C1 segment of cervical spinal cord (tissue), 14 donors: Measurements from ENCODE around the gene TANGO2.

Experiments
- DNase-seq, 14 donors: peaks; one replicate each; lab custom pipeline; 2025; lab: John Stamatoyannopoulos, UW

TANGO2 gene

DNA sequence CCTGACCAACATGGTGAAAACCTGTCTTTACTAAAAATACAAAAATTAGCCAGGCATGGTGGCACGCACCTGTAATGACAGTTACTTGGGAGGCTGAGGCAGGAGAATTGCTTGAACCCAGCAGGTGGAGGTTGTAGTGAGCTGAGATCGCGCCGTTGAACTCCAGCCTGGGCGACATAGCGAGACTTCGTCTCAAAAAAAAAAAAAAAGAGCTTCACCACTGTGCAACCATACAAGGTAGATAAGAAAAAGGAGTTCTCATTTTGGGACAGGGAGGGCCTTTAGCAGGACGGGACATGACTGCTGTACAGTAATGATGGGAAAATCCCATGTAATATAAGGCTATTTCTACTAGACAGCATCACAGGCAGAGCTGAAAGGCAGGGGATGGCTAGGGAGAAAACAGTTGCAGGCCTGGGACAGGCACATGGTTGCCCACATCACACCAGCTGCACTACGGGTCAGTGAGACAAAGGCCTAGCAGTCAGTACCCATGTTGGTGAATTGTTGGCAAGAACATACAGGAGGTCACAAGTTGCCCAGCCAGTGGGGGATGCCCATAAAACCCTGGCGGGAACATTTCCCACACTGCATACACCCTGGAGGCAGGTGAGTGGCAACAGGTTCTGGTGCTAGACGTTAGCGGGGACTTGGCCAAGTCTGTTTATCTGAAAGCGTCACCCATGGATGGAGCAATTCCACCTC, 5.4 kb downstream of the TANGO2 start:
- peak in 6 of 14 donors; percentile 17 to 43 (median 26) for DNase-seq

DNA sequence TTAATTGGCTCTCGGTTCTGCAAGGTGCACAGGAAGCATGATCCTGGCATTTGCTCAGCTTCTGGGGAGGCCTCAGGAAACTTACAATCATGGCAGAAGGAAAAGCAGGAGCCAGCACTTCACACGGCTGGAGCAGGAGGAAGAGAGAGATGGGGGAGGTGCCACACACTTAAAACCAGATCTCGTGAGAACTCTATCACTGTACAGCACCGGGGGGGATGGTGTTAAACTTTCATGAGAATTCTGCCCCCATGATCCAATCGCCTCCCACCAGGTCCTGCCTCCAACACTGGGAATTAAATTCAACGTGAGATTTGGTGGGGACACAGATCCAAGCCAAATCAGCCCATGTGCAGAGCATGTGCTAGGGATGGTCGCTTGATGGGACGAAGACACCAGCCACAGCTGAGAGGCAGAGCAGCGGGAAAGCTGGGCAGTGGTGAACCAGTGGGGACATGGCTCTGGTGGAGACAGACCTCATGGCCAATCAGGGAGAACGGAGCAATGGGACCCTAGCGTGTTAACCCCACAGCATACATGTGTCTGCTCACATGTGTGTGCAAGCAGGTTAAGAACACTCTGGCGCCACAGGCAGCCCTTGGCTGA, 6.2 kb downstream of the TANGO2 start:
- no peak for DNase-seq

DNA sequence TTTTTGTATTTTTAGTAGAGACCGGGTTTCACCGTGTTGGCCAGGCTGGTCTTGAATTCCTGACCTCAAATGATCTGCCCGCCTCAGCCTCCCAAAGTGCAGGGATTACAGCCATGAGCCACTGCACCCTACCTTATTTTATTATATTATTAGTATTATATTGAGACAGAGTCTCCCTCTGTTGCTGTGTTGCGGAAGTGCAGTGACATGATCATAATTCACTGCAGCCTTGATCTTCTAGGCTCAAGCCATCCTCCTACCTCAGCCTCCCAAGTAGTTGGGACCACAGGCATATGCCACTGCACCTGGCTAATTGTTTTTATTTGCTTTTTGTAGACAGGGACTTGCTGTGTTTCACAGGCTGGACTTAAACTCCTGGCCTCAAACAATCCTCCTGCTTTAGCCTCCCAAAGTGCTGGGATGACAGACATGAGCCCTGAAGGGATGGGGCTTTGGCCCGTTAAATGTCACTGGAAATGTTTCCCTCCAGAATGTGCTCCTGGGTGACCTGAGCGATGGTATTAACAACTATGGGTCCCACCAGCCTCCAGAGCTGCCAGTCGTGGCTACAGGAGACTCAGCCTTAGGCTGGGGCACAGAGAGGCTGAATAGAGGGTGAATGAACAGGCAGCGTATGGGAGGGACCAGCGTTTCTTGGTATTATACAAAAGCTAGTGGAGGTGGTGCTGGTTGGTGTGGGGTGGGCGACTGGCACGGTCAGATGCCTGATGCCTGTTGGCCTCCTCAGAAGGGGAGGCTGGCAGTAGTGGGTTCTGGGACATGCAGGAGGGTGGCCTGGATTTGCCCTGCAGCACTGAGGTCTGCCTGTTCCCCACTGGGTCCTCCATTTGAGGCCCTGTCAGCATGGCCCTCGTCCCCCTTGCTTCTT, 7.3 kb downstream of the TANGO2 start:
- no peak for DNase-seq

DNA sequence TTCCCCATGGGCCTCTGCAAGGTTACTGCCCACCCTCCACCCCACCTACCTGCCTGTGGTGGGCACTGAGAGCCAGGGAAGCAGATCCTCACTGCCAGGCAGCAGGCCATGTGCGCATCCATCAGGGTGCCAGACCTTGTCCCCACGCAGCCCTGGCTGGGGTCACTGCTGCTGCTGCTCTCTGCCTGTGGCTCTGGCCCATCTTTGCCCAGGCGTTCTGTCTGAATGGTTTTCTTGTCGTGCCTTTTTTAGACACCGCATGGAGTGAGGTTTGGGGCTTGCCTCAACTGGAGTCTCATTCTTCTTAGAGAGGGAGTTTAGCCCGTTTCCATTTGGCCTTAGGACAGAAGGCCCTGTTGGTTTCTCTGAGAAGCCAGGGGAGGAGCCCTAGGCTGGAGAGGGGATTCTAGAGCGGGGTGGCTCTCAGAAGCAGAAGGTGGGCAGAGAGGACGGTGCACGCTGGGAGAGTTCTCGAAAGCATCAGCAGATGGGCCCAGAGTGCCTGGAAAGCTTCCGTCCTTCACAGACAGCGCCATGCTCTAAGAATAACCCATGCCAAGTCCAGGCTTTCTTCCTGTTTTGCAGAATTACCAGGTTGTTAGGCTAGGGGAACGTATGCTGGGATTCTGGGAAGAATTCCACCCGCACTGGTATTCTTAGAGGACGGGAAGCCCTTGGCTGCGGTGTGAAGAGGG, 8.1 kb downstream of the TANGO2 start:
- DNase-seq = peak in 6 of 14 donors; percentile 26 to 74 (median 49)

DNA sequence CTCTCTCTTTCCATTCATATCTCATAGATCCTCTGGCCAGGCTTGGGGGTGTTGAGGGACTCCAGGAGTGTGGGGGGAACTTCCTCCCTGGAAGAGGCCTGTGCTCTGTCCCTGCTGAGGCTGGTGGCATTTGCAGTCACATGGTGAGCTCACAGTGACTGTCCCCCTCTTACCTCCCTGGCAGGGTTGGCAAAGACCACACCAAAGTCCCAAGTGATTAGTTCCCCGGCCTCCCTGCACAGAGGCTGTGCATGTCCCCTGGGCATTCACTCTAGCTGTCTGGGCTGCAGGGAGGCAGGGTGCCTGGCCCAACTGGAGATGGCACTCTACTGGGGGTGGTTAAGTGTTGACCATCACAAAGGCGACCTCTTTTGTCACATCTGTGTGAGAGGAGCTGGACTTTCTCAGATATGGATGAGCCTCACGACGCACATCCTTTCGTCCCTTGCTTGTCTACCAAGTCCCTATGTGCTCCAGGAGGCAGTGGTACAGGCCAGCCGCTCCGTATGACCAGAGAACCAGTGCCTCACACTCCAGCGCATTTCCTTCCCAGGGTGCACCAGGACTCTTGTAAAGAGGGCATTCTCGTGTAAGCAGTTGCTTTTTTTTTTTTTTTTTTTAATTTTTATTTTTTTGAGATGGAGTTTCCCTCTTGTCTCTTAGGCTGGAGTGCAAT, 8.8 kb downstream of the TANGO2 start:
- DNase-seq = peak in 1 of 14 donors; percentile 74

DNA sequence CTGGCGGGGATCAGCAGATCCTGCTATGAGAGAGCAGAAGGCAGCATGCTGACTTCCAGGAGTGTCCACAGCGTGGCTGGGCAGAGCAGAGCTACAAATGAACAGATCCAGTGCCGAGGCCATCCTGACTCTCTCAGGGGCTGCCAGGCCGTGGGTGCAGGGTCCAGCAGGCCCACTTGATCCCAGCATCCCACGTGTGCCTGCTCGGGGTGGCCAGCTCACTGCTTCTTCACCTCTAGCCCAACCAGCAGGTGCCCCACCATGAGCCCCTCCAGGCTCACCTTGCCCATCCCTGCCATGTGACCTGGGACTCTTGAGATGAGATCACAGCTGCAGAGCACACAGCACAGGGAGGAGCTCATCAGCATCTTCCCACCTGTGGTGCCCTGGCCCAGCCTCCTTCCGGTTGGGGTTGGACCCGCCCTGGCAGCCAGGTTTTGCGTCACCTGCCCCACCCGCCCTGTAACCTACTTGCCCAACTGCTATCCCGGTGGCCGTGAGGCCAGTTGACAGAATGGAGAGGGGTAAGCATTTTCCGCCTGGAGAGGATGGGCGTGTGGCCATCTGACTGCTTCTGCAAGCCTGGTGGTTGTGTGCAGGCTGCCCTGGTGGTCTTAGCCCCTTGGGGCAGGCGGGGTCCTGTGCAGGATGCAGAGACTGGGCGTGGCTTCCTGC, 11.0 kb downstream of the TANGO2 start:
- DNase-seq = no peak

DNA sequence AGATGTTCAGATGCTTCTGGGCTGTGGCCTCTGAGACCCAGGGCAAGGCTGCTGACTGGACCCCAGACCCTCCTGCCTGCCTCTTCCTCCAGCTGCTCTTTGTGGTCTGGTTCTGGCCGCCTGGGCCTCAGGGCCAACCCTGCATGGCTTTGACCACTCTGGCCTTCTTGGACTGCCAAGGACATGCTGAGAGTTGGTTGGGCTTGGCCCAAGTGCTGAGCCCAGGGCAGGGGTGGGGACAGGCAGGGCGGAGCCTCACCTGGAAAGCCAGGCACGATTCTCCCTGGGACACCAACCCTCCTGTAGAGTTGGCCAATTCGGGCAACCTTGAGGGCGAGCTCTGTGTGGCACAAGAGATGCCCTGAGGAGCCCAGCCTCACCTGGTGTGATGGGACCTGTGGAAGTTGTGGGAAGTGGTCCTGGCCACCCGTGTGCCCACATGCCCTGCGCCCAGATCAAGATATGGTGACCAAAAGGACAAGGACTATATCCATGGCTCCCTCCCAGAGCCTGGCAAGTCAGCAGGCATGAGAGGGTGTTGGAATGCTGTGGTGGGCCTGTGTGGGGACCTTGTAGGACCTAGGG, 11.6 kb downstream of the TANGO2 start:
- DNase-seq = no peak

DNA sequence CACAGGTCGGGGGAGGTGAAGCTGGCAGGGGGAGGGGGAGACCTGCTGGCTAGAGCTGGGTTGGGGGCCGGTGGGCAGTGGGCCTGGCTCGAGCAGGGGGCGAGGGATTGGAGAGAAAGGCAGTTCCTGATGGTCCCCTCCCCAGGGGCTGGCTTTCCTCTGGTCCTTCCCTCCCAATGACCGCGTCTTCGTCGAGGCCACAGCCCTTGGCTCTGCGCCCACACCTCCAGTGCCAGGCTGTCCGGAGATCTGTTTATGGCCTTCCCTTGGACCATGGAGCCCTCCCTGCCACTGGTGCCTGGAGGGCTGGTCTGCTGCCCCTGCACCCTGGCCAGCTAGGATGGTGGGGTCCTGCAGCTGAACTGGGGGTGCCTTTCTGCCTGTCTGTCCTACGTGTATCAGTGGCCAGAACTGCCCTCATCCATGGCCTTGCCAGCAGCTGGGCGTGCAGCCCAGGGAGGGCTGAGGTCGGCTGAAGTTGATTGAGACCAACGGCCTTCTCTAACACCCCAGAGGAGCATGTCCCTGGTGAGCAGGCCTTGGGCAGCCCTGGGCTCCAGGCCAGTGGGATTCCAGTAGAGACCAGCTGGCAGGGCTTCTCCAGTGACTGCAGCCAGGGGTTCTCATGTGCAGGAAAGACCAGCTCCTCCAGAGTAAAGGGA, 12.3 kb downstream of the TANGO2 start:
- DNase-seq = peak in 8 of 14 donors; percentile 25 to 71 (median 51)

DNA sequence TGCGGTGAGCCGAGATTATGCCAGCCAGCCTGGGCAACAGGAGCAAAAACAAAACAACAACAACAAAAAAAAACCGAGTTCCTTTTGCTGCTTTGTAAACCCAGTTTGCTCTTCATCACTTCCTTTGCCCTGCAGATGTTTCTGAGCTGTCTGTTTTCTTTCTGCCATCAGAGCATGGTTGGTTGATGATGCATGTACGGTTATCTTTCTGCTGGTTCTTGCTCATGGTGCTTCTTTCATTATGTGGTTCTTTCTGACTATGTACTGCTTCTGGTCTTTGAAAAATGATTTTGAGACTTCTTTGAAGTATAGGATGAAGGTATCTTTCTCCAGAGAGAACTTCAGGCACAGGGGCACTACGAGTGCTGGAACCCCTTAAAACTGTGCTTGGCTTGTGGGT, 13.2 kb downstream of the TANGO2 start:
- DNase-seq = no peak

DNA sequence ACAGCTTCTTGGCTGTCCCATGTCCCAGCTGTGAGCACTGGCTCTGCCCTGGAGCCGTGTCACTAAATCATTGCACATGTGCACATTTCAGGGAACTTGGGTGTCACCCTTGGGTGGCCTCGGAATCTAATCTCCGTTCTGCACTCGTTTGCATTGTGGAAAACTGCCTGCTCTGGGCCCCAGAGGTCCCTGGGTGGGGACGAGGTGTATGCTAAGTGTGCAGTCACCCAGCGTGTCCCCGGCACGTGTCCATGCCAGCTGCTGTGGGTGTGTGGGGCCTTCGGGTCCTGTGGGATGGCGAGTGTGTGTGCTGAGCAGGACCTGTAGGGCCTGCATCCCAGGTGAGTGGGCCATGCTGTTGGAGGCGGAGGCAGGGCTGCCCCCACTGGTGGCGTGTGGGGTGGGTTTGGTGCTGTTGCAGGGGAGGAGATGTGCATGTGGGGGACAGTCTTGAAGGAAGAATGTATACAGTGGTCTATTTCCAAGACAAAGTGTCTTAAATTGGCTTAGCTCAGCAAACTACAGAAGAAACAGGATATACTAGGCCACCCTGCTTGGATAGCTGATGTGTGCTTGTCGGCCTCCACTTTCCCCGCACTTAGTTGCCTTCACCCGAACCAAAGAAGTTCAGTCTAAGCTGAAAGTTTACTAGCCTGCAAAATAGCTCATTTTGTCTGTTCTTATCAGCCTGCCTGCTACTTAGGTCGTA, 14.6 kb downstream of the TANGO2 start:
- DNase-seq = no peak

DNA sequence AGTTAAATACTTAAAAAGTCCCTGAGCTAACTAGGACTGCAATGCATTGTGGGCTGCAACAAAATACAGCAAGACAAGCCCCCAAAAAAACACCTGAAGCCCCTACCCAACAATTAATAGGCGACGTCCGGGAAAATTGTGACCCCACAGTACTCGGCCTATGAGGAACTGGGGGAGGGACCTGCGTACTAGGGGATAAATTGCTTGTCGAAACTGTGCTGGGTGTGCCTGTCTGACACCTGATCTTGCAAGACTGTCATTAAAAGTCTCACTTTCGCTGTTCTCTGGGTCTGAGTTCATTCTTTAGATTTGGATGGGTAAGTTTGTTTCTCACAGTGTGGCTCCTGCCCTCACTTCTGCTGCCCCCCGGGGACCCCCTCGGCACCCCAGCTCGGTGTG, 15.2 kb downstream of the TANGO2 start:
- no peak for DNase-seq

DNA sequence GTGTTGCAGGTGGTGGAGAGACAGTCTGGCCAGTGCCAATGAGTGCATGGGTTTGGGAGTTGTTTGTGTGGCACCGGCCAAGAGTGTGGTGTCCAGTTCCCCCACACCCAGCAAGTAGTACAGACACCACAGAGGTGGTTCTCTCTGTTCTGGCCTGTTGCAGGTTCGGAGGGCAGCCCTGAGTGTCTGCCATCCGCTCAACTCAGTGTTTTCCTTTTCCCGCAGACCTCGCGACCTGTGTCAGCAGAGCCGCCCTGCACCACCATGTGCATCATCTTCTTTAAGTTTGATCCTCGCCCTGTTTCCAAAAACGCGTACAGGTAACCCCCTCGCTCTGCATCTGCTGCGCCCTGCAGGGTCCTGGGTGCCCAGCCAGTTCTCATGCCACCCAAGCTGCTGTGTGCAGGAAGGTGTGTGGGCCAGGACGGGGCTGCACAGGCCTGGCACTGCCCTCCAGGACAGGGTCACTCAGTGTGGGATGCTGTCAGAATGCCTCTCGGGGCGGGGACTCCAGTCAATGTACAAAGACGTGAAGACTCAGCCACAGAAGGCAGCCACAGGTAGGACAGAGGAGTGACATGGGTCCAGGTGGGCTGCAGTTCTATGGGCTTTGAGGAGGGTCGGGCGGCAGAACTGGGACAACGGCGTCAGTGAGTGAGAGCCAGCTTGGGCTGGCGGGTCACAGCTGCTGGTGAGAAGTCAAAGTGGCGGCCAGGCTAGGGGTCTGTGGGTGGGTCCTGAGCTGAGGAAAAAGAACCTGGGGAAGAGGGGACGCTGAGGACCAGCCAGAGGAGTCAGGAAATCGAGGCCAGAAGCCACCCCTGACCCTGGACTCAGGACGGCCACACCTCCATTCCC, 15.9 kb downstream of the TANGO2 start:
- DNase-seq = no peak

DNA sequence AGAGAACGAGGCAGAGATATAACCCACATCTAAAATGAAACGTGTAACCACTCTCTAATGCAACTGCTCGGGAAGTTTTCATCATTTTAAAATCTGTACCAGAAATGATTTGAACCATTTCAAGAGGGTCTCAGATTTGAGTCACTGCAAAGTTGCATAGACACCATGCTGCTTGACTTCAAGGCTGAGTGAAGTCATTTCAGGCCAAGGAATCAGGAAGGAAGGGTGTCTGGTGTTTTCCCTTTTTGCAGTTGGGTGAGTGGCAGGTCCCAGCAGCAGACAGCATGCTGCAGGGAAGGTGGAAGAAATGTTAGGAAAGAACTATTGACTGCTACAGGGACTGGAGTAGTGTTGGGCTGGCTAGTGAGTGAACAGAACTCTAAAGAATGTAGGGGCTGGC, 16.5 kb downstream of the TANGO2 start:
- no peak for DNase-seq

DNA sequence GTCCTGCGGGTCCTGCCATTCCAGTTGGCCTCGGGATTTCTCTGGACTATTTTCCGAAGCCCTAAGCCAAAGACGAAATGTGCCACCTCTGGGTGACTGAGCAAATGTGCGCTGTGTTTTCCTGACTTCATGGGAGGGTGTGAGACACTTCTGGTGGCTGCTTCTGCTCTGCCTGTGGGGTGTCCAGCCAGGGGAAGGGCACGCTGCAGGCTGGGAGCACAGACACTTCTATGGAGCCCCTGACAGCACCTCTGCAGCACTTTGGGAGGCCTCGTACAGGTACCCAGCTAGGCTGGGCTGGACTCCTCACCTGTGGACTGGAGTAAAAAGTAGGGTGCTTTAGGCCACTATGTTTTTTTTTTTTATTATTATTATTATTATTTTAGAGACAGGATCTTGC, 17.7 kb downstream of the TANGO2 start:
- DNase-seq = no peak

DNA sequence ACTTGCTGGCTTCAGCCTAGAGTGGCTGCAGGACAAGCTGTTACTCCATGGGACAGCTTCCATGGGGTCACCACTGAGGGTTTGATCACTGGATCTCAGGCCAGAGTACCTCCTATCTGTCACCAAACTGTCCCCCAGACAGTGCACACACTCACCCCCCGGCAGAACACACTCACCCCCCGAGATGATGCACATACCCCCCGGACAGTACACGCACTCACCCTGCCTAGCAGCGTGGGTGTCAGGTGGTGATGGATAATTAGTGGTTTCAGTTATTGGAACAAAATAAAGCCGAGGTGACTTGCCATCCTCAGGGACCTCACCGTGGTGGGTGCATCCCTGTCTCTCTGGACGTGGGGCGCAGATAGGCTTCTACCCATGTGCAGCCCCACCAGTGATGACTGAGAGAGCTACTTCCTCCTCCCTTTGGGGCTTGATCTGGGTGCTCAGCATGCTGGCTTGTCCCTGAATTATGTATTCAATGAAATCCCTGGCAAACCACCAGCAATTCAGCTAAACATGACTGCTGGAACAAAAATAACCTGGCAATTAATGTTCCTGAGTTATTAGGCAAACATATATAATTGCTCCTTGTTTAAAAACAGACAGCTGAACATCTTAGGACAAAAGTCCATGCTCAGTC, 18.9 kb downstream of the TANGO2 start:
- DNase-seq = no peak

DNA sequence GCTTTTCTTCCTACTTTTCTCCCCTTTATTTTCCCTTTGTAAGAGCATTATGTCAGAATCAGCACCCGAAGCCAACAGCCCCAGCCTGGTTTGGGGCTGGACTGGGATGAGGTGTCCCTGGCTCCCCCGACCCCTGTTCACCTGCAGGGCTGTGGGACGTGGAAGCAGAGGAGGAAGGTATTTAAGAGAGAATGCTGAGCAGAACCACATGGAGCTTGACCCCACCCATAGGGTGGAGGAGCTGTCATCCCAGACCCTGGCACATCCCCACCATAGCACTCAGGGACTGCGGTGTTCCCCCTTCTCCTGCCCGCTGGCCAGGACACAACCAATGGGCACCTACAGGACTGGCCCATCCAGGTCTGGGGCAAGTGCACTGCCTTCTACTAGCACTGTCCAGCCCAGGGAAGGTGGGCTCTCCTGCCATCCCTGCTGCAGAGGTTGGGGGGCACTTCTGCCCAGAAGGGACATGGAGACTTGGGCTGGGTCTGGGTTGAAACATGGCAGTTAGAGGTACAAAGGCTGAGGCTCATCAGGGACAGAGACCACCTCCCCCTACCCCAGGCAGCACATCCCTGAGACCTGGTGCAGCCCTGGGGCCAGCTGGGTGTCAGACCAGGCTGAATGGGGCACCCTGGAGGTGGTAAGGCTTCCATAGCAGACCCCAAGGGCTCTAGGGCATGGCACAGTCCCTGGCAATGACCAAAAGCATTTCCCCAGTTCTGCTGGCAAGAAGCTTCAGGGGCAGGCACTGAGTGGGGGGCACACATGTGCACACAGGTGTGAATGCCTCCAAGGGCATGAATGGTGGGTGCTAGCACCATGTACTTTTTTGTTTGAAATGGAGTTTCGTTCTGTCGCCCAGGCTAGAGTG, 19.7 kb downstream of the TANGO2 start:
- no peak for DNase-seq
